Lower leg skin (tissue), 3 donors: ENCODE results near the gene PNRC1.

Experiments
- POLR2A ChIP-seq, 2 donors: fragments of 450-650 bp; IDR thresholded peaks; one replicate each; pipeline ENCODE4 v1.6.1; 2016 to 2017; ENCODE audit warnings: antibody characterized with exemption in 2 of 2, mild to moderate bottlenecking in 1 of 2, moderate library complexity in 1 of 2
- TF ChIP-seq, protein P1 (sequence below), 3 donors: fragments of 450-650 bp; IDR thresholded peaks; one replicate each; pipeline ENCODE4 v1.5.1; 2016; ENCODE audit warnings: antibody characterized with exemption in 3 of 3, mild to moderate bottlenecking in 3 of 3, moderate library complexity in 2 of 3

DNA sequence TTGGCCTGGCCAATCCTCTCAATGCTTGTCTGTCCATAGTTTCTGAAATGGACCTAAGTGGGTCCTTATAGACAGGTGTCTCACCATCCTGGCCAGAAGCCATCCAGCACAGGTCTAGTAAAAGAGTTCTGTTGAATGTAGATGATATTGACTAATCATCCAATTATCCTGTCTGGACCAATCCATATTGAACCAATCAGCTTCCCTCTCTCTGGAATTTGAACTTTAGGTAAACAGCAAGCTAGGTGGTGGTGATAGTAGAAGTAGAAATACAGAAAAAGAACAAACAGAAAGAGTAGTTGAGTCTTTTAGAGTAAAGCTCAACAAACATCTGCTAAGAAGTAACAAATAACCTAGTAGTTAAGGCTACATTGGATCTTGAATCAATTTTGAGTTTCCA, 9.5 kb upstream of the PNRC1 start:
- TF ChIP-seq, protein P1, sequence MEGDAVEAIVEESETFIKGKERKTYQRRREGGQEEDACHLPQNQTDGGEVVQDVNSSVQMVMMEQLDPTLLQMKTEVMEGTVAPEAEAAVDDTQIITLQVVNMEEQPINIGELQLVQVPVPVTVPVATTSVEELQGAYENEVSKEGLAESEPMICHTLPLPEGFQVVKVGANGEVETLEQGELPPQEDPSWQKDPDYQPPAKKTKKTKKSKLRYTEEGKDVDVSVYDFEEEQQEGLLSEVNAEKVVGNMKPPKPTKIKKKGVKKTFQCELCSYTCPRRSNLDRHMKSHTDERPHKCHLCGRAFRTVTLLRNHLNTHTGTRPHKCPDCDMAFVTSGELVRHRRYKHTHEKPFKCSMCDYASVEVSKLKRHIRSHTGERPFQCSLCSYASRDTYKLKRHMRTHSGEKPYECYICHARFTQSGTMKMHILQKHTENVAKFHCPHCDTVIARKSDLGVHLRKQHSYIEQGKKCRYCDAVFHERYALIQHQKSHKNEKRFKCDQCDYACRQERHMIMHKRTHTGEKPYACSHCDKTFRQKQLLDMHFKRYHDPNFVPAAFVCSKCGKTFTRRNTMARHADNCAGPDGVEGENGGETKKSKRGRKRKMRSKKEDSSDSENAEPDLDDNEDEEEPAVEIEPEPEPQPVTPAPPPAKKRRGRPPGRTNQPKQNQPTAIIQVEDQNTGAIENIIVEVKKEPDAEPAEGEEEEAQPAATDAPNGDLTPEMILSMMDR (IDR thresholded peaks at IDR 0.05) = no peak
- no peak for TF ChIP-seq POLR2A (IDR thresholded peaks at IDR 0.05)
